Right lobe of liver (tissue), 6 donors: ENCODE measurements around the gene LINC00632. TPM values are rescaled to one million over a fixed set of nuclear protein-coding genes. Genes with fewer than 3 reads are reported as not detected.

ENCODE experiments used
- ATAC-seq, 4 donors: fragments of 200-7000 bp; cut with Tn5 transposase; one replicate each; pipeline ENCODE4 v1.9.1; 2020; ENCODE audit warnings: mild to moderate bottlenecking in 4 of 4, moderate library complexity in 4 of 4
- DNase-seq, 3 donors: peaks; one replicate each; pipeline ENCODE4 v3.0.0-alpha.2; 2020
- H3K27ac ChIP-seq, 3 donors: fragments of 200-600 bp; one replicate each; pipeline ENCODE4 v1.8.0; 2022
- H3K27me3 ChIP-seq, 2 donors: fragments of 200-600 bp; one replicate each; pipeline ENCODE4 v1.8.0; 2022
- H3K36me3 ChIP-seq, 4 donors: fragments of 200-600 bp; sonication (generic) in 1 of 4; one replicate each; pipeline versions ENCODE4 v1.5.1 to v1.8.0; 2017 to 2022; ENCODE audit warnings: control low read depth in 1 of 4
- H3K4me1 ChIP-seq, 4 donors: fragments of 200-600 bp; sonication (generic) in 1 of 4; one replicate each; pipeline versions ENCODE4 v1.5.1 to v1.8.0; 2017 to 2022; ENCODE audit warnings: control low read depth in 1 of 4
- H3K4me3 ChIP-seq, 3 donors: fragments of 200-600 bp; one replicate each; pipeline ENCODE4 v1.8.0; 2022
- H3K9me3 ChIP-seq, 4 donors: fragments of 200-600 bp; sonication (generic) in 1 of 4; one replicate each; pipeline versions ENCODE4 v1.5.1 to v1.8.0; 2017 to 2022; ENCODE audit warnings: control low read depth in 1 of 4
- CTCF ChIP-seq, 4 donors: fragments of 200-600 bp in 3 of 4; fragments of 450-650 bp in 1 of 4; IDR thresholded peaks; one replicate each; pipeline versions ENCODE4 v1.5.1 to v1.8.0; 2016 to 2022; ENCODE audit warnings: antibody characterized with exemption in 4 of 4, mild to moderate bottlenecking in 2 of 4
- POLR2A ChIP-seq: fragments of 450-650 bp; IDR thresholded peaks from one replicate; pipeline ENCODE4 v1.6.1; 2017; ENCODE audit warnings: antibody characterized with exemption, mild to moderate bottlenecking
- WGBS: methylation state at CpG from one replicate; pipeline ENCODE4 v1.1.6; 2018; ENCODE audit warnings: low coverage, low lambda C conversion rate; ENCODE audit not compliant: insufficient coverage; ENCODE audit errors: missing lambda C conversion rate; 5-methylcytosine and 5-hydroxymethylcytosine counted together
- intact Hi-C, 2 donors: fragments of 100-400 bp; cut with DNase I; formaldehyde crosslinking; loops; one replicate each; pipeline versions ENCODE4 v1.11.2 to v1.14.1; 2022
- total RNA-seq, 6 experiments: library from RNA; depleted of rRNA in 2 of 6; stranded (reverse); fragments of >200 nt in 2 of 6; fragmentation: NEBNext Ultra II Directional in 3 of 6; extraction: Animal tissue kit (Norgen Biotek cat#: 25700) in 3 of 6; gene quantifications; one replicate each; pipeline versions ENCODE4 v1.1.0 to v1.2.4, GENCODE V29; 2016 to 2023
- donor health status: DM: no; HTN: yes; CAD: no.
- donor health status: DM: no; HTN: no; CAD: no.
- donor health status: DM: no; HTN: no; CAD: no.
- donor health status: DM: no; HTN: yes; CAD: no.
- donor health status: DM: no; HTN: yes; CAD: no.

The LINC00632 gene
- total RNA-seq, 6 experiments from 2014 or later, result 1.5 to 2.6 (median 2.1) TPM

GRCh38 chrX:140711894-140712293, 2.3 kb downstream of the LINC00632 start:
- no peak for DNase-seq
- Histone ChIP-seq H3K4me3 (no peak overlapping the region), H3K9me3 (no peaks in the 10 kb centered on the region), H3K4me1 (no peaks in the 10 kb centered on the region), H3K36me3 (no peaks in the 10 kb centered on the region), H3K27ac (no peak overlapping the region), H3K27me3 (peaks cover 0 to 14% of the 10 kb centered on the region in 2 donors)
- no peak for ATAC-seq
- WGBS, result 59% methylated on average over 4 of the region's 4 CpGs
- TF ChIP-seq POLR2A, result no peak
- no peak for TF ChIP-seq CTCF (IDR thresholded peaks at IDR 0.05)
- intact Hi-C loops, result no loop called here

- Histone ChIP-seq H3K27ac (no peak overlapping the region), H3K4me3 (no peak overlapping the region), H3K36me3 (no peaks in the 10 kb centered on the region), H3K4me1 (no peaks in the 10 kb centered on the region), H3K27me3 (peaks cover 0 to 14% of the 10 kb centered on the region in 2 donors), H3K9me3 (no peaks in the 10 kb centered on the region)
- intact Hi-C loops, result no loop called here
- DNase-seq, result peak in 2 of 3 donors; percentile 33 to 38
- TF ChIP-seq CTCF (IDR thresholded peaks at IDR 0.05) (no peak), POLR2A (no peak)
- ATAC-seq, result peak; percentile 17 to 44 (median 36)
- WGBS, result 31% methylated on average over 11 of the region's 16 CpGs
These were observed 3.0 kb downstream of the LINC00632 start for GRCh38 chrX:140712413-140713173.

- intact Hi-C loops, result no loop called here
- no peak for ATAC-seq
- no peaks in the 10 kb centered on the region for H3K9me3 ChIP-seq
- no peak for DNase-seq
- H3K36me3 ChIP-seq, result no peaks in the 10 kb centered on the region
- WGBS, result 35% methylated on average over 6 of the region's 6 CpGs
- H3K27ac ChIP-seq, result no peak overlapping the region
- no peak overlapping the region for H3K4me3 ChIP-seq
- peaks cover 0 to 14% of the 10 kb centered on the region in 2 donors for H3K27me3 ChIP-seq
- H3K4me1 ChIP-seq, result no peaks in the 10 kb centered on the region
- TF ChIP-seq CTCF (IDR thresholded peaks at IDR 0.05), result no peak
- TF ChIP-seq POLR2A, result no peak
These were observed 3.6 kb downstream of the LINC00632 start for GRCh38 chrX:140713174-140713539.

- H3K27ac ChIP-seq, result no peak overlapping the region
- TF ChIP-seq CTCF (IDR thresholded peaks at IDR 0.05) (no peak), POLR2A (no peak)
- ATAC-seq (no peak), DNase-seq (no peak)
- 45% methylated on average over 5 of the region's 5 CpGs for WGBS
- no peaks in the 10 kb centered on the region for H3K4me1 ChIP-seq
- H3K36me3 ChIP-seq, result no peaks in the 10 kb centered on the region
- H3K9me3 ChIP-seq, result no peaks in the 10 kb centered on the region
- H3K4me3 ChIP-seq, result no peak overlapping the region
- intact Hi-C loops, result no loop called here
- peaks cover 0 to 13% of the 10 kb centered on the region in 2 donors for H3K27me3 ChIP-seq
These were observed 6.2 kb downstream of the LINC00632 start for GRCh38 chrX:140715787-140716186.
